K562 (cell line): ENCODE data around the gene AFF3. TPM values are rescaled to one million over a fixed set of nuclear protein-coding genes. Genes with fewer than 3 reads are reported as not detected.
"Not testable (repeated sequence)": the region's sequence is repeated elsewhere in the genome, so short reads cannot be mapped to it uniquely, and the experiment has no call there.

Experiments
- ATAC-seq: fragments of 200-7000 bp; cut with Tn5 transposase; 3 replicates; pipeline ENCODE4 v1.9.1; 2020; ENCODE audit warnings: moderate library complexity
- BruUV-seq: library from RNA; stranded (reverse); fragments of 400-500 nt; replicated peaks from 2 replicates; lab custom pipeline; 2021; lab: Mats Ljungman, UMichigan
- CTCF ChIA-PET: fragments of 300-600 bp; formaldehyde crosslinking; extraction: SDS; loops from one replicate; lab custom pipeline; 2021; ENCODE audit warnings: low intra/inter-chr PET ratio; lab: Yijun Ruan, JAX
- POLR2A ChIA-PET: fragments of 300-600, 350-650 bp; sonication (Branson Sonifier 250); formaldehyde crosslinking; extraction: SDS; loops from one replicate; lab custom pipeline; 2021; ENCODE audit warnings: antibody characterized with exemption, inconsistent platforms; lab: Yijun Ruan, JAX
- DNase-seq, 4 experiments: peaks; one replicate each; pipeline versions ENCODE4 v3.0.0 to v3.0.0-alpha.2; 2011 to 2018; ENCODE audit warnings: low spot score in 3 of 4, mixed read lengths in 3 of 4; ENCODE audit errors: extremely low read depth in 1 of 4
- FAIRE-seq: peaks from 2 replicates; lab custom pipeline; 2011; peaks lifted over from hg19 to GRCh38; lab: Jason Lieb, UNC
- H2AFZ ChIP-seq: 2 replicates; pipeline ENCODE4 v1.6.0; 2011; ENCODE audit warnings: low read depth, low read length, control low read depth, inconsistent platforms
- H3K27ac ChIP-seq: fragments of 200-600 bp; 3 replicates; pipeline ENCODE4 v1.8.0; 2011; ENCODE audit warnings: low read depth, mild to moderate bottlenecking, control low read depth, inconsistent platforms, low read length, moderate library complexity, mixed read lengths; ENCODE audit errors: extremely low read depth
- H3K27me3 ChIP-seq, 2 experiments: fragments of 300-600 bp in 1 of 2; 2 replicates in 1 of 2; 3 replicates in 1 of 2; pipeline versions ENCODE4 v1.6.0 to v1.8.0; 2011; ENCODE audit warnings: inconsistent platforms in 2 of 2, low read length in 2 of 2, mild to moderate bottlenecking in 1 of 2, mixed read lengths in 1 of 2, moderate library complexity in 1 of 2; ENCODE audit not compliant: control insufficient read depth in 2 of 2, insufficient read depth in 2 of 2
- H3K36me3 ChIP-seq: fragments of 300-600 bp; 3 replicates; pipeline ENCODE4 v1.8.0; 2011; ENCODE audit warnings: mild to moderate bottlenecking, low read length, inconsistent platforms; ENCODE audit not compliant: control insufficient read depth, insufficient read depth
- H3K4me1 ChIP-seq, 2 experiments: fragments of 200-600 bp in 1 of 2; replicated peaks in 1 of 2; 2 replicates in 1 of 2; 3 replicates in 1 of 2; pipeline versions ENCODE4 v1.5.1 to v1.8.0; 2011; ENCODE audit warnings: inconsistent platforms in 2 of 2, low read length in 2 of 2, mild to moderate bottlenecking in 1 of 2, mixed read lengths in 1 of 2, moderate library complexity in 1 of 2; ENCODE audit not compliant: control insufficient read depth in 2 of 2, insufficient read depth in 2 of 2
- H3K4me2 ChIP-seq: 2 replicates; pipeline ENCODE4 v1.6.1; 2011; ENCODE audit warnings: low read length, control low read depth, inconsistent platforms, mixed read lengths; ENCODE audit not compliant: insufficient read depth
- H3K4me3 ChIP-seq: fragments of 200-600 bp; sonication (generic), shearing (Covaris generic); 2 replicates; pipeline ENCODE4 v1.5.1; 2016; ENCODE audit warnings: control low read depth, inconsistent platforms
- H3K79me2 ChIP-seq: fragments of 200-600 bp; 3 replicates; pipeline ENCODE4 v1.8.0; 2011; ENCODE audit warnings: low read length, inconsistent platforms; ENCODE audit not compliant: control insufficient read depth, insufficient read depth
- H3K9ac ChIP-seq, 2 experiments: 2 replicates each; pipeline versions ENCODE4 v1.6.0 to v1.6.1; 2011; ENCODE audit warnings: low read depth in 2 of 2, low read length in 2 of 2, control low read depth in 1 of 2, inconsistent platforms in 1 of 2, mild to moderate bottlenecking in 1 of 2, mixed read lengths in 1 of 2; ENCODE audit not compliant: insufficient read depth in 1 of 2
- H3K9me1 ChIP-seq: one replicate; pipeline ENCODE4 v1.6.0; 2011; ENCODE audit warnings: inconsistent platforms, mild to moderate bottlenecking, low read length, moderate library complexity; ENCODE audit not compliant: control insufficient read depth, insufficient read depth
- H3K9me3 ChIP-seq: replicated peaks from 2 replicates; pipeline ENCODE4 v1.5.1; 2011; ENCODE audit warnings: low read depth, low read length, inconsistent platforms; ENCODE audit not compliant: control insufficient read depth, insufficient read depth
- H4K20me1 ChIP-seq: replicated peaks from 2 replicates; pipeline ENCODE4 v1.6.1; 2011; ENCODE audit warnings: low read length, inconsistent platforms, mixed read lengths; ENCODE audit not compliant: control insufficient read depth, insufficient read depth
- ZBTB7A ChIP-seq: IDR thresholded peaks from 2 replicates; pipeline ENCODE4 v1.6.1; 2011; ENCODE audit warnings: low read depth, mild to moderate bottlenecking, low read length, moderate library complexity, borderline replicate concordance; ENCODE audit not compliant: control insufficient read depth
- WGBS: fragments of 100-300 bp; shearing (Covaris generic); methylation state at CpG from one replicate; pipeline ENCODE4 v1.1.6; 2016; ENCODE audit warnings: low coverage, mixed read lengths; ENCODE audit not compliant: insufficient coverage; ENCODE audit errors: missing lambda C conversion rate; 5-methylcytosine and 5-hydroxymethylcytosine counted together
- in situ Hi-C: fragments of 300-500 bp; cut with MboI; formaldehyde crosslinking; loops from 4 replicates; pipeline ENCODE4 v1.15.0; 2018; ENCODE audit warnings: inconsistent platforms, mixed read lengths
- intact Hi-C: fragments of 100-400 bp; cut with micrococcal nuclease; formaldehyde crosslinking; loops from 2 replicates; pipeline ENCODE4 v1.14.2; 2022
- polyA plus RNA-seq, 8 experiments: library from polyadenylated mRNA; depleted of rRNA in 4 of 8; stranded (reverse) in 5 of 8; unstranded in 3 of 8; fragments of >200 nt; fragmentation: Nextera tagmentation in 2 of 8; fragmentation: Illumina TruSeq in 1 of 8; extraction: Ambion mirVana in 2 of 8; extraction: Trizol in 1 of 8; gene quantifications; 2 replicates each; pipeline versions ENCODE4 v1.2.1 to v1.2.3, GENCODE V29; 2011 to 2014; ENCODE audit warnings: inconsistent platforms in 1 of 8, missing spikeins in 1 of 8
- total RNA-seq, 7 experiments: library from RNA; depleted of rRNA in 6 of 7; stranded (reverse); fragments of >200 nt in 6 of 7; fragmentation: Illumina TruSeq in 2 of 7; extraction: Trizol in 2 of 7; gene quantifications; 2 replicates each; pipeline versions ENCODE4 v1.2.1 to v1.2.3, GENCODE V29; 2011 to 2021; ENCODE audit warnings: low replicate concordance in 1 of 7
- TF ChIP-seq, protein P1 (sequence below): fragments of 250-450 bp; sonication (Bioruptor Pico); IDR thresholded peaks from 2 replicates; pipeline ENCODE4 v1.4.0; 2020; ENCODE audit warnings: mild to moderate bottlenecking, moderate library complexity, borderline replicate concordance

AFF3 gene
- total and polyA plus RNA-seq, 9 of the 15 experiments (the other 6 are each of a cell fraction or from before 2014, with no cell fraction given), result 0.02 to 0.11 TPM; not detected in 7

- TF ChIP-seq, protein P1, sequence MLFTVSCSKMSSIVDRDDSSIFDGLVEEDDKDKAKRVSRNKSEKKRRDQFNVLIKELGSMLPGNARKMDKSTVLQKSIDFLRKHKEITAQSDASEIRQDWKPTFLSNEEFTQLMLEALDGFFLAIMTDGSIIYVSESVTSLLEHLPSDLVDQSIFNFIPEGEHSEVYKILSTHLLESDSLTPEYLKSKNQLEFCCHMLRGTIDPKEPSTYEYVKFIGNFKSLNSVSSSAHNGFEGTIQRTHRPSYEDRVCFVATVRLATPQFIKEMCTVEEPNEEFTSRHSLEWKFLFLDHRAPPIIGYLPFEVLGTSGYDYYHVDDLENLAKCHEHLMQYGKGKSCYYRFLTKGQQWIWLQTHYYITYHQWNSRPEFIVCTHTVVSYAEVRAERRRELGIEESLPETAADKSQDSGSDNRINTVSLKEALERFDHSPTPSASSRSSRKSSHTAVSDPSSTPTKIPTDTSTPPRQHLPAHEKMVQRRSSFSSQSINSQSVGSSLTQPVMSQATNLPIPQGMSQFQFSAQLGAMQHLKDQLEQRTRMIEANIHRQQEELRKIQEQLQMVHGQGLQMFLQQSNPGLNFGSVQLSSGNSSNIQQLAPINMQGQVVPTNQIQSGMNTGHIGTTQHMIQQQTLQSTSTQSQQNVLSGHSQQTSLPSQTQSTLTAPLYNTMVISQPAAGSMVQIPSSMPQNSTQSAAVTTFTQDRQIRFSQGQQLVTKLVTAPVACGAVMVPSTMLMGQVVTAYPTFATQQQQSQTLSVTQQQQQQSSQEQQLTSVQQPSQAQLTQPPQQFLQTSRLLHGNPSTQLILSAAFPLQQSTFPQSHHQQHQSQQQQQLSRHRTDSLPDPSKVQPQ (CRISPR knock-in tag), result no peak
- TF ChIP-seq ZBTB7A, result no peak
- TF ChIP-seq, all 486 proteins: peak for 0
These were observed 208.3 kb downstream of the AFF3 start (continued) for GRCh38 chr2:99933894-99934650.

GRCh38 chr2:99933491-99933890 lies 208.9 kb downstream of the AFF3 start:
- H3K79me2 ChIP-seq, H3K36me3 ChIP-seq, H2AFZ ChIP-seq, BruUV-seq, POLR2A ChIA-PET, H3K9me1 ChIP-seq, ATAC-seq, FAIRE-seq, in situ Hi-C loops, CTCF ChIA-PET, intact Hi-C loops, H3K9me3 ChIP-seq, H3K4me3 ChIP-seq, H3K4me1 ChIP-seq, H3K27me3 ChIP-seq, H3K9ac ChIP-seq, DNase-seq, H4K20me1 ChIP-seq, H3K27ac ChIP-seq, H3K4me2 ChIP-seq: not testable (repeated sequence)
- 5% methylated on average over 3 of the region's 3 CpGs for WGBS
